Measurements from ENCODE around the gene SCG3. TPM values are rescaled to one million over a fixed set of nuclear protein-coding genes. Genes with fewer than 3 reads are reported as not detected.

The SCG3 gene
- total RNA-seq, 4 donors from 2014 or later = 0.23 to 1.2 (median 0.43) TPM

DNA sequence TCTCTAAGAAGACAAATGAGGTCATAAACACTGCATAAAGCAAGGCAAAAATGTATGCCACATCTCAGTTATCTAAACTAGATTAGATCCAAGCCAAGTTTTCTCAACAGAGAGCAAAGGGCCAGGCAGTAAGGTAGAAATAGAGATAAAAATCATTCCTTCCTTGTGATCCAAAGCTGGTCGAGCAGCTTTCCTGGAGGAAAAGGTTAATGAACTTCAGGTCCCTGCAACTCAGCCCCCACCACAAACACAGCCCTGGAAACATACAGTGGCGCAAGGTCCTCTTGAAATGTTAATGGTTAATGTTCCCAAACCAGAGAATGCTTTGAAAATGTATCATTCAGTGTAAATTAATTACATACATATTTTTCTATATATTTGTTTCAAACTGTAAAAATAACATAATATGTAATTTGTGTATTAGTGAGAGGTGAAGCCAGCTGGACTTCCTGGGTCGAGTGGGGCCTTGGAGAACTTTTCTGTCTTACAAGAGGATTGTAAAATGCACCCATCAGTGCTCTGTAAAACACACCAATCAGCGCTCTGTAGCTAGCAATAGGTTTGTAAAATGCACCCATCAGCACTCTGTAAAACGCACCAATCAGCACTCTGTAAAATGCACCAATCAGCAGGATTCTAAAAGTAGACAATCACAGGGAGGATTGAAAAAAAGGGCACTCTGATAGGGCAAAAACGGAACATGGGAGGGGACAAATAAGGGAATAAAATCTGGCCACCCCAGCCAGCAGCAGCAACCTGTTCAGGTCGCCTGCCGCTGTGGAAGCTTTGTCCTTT, 39.1 kb downstream of the SCG3 start:
- WGBS = 90% methylated on average over 8 of the region's 8 CpGs
- H3K4me3 ChIP-seq = no peak overlapping the region
- H3K9me3 ChIP-seq = no peaks in the 10 kb centered on the region
- DNase-seq (ENCODE audit: extremely low spot score) = no peak
- H3K36me3 ChIP-seq = peaks cover 0 to 18% (median 3%) of the 10 kb centered on the region in 4 donors
- H3K27ac ChIP-seq (replicated peaks in 1 of 4) = no peak overlapping the region
- H3K4me1 ChIP-seq = peaks cover 9 to 18% (median 11%) of the 10 kb centered on the region in 4 donors
- H3K27me3 ChIP-seq = no peaks in the 10 kb centered on the region
- intact Hi-C loops (cut with DNase I) = loop anchor here (10.0 kb wide), 1 partner anchor 54 kb away; no protein-coding TSS in a partner anchor
- TF ChIP-seq CTCF (IDR thresholded peaks at IDR 0.05) (no peak), EP300 (IDR thresholded peaks at IDR 0.05) (no peak), POLR2AphosphoS5 (IDR thresholded peaks at IDR 0.05) (no peak), POLR2A (IDR thresholded peaks at IDR 0.05; ENCODE audit: low read depth) (no peak)

DNA sequence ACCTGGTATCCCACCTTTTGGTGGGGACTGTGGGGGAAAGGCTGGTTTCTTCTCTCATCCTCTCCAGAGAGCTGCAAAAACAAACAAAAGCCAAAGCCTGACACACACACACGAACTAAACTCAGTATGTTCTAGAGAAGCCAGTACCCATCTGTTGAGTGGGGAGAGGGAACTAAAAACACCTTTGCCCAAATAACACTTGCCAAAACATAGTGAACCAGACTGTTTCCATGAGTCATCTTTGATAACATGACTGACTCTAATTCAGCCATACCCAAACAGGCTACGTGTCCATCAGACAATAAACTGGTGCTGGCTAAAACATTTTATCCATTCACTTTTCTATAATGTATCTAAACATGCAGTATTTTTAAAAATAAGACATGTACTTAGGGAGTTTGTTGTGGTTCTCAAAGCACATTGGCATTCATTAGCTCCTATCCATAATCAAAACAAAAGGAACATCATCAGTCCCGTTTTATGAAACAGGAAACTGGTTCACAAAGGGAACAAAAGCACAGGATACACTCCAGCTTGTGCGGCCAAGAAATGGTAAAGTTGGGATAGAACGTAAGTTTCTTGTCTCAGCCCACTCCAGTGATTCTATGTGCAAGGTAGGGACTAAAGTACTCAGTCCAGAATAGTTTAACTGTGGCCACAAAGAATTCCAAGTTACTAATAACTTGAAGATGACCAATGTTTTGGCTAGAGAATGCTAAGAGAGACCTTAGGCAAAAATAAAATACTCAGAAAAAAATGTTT, 40.1 kb downstream of the SCG3 start:
- H3K27me3 ChIP-seq = no peaks in the 10 kb centered on the region
- TF ChIP-seq POLR2A (IDR thresholded peaks at IDR 0.05; ENCODE audit: low read depth) (no peak), EP300 (IDR thresholded peaks at IDR 0.05) (no peak), POLR2AphosphoS5 (IDR thresholded peaks at IDR 0.05) (no peak), CTCF (IDR thresholded peaks at IDR 0.05) (no peak)
- DNase-seq (ENCODE audit: extremely low spot score) = no peak
- H3K4me1 ChIP-seq = peaks cover 18 to 20% (median 19%) of the 10 kb centered on the region in 4 donors
- WGBS = 70% methylated on average over 5 of the region's 5 CpGs
- H3K27ac ChIP-seq (replicated peaks in 1 of 4) = no peak overlapping the region
- H3K4me3 ChIP-seq = no peak overlapping the region
- no peaks in the 10 kb centered on the region for H3K9me3 ChIP-seq
- peaks cover 0 to 18% (median 3%) of the 10 kb centered on the region in 4 donors for H3K36me3 ChIP-seq
- intact Hi-C loops (cut with DNase I) = loop anchor here (10.0 kb wide), 1 partner anchor 53 kb away; no protein-coding TSS in a partner anchor

GRCh38 chr15:51724199-51724598, 42.9 kb downstream of the SCG3 start:
- DNase-seq (ENCODE audit: extremely low spot score) = no peak
- Histone ChIP-seq H3K27me3 (no peaks in the 10 kb centered on the region), H3K9me3 (no peaks in the 10 kb centered on the region), H3K27ac (replicated peaks in 1 of 4) (no peak overlapping the region), H3K4me3 (no peak overlapping the region), H3K36me3 (peaks cover 0 to 18% (median 3%) of the 10 kb centered on the region in 4 donors), H3K4me1 (peaks cover 26 to 34% (median 31%) of the 10 kb centered on the region in 4 donors)
- 82% methylated on average over 2 of the region's 2 CpGs for WGBS
- intact Hi-C loops (cut with DNase I) = loop anchor here (10.0 kb wide), 1 partner anchor 51 kb away; no protein-coding TSS in a partner anchor
- no peak for TF ChIP-seq POLR2A (IDR thresholded peaks at IDR 0.05; ENCODE audit: low read depth)
- no peak for TF ChIP-seq POLR2AphosphoS5 (IDR thresholded peaks at IDR 0.05)
- no peak for TF ChIP-seq CTCF (IDR thresholded peaks at IDR 0.05)
- no peak for TF ChIP-seq EP300 (IDR thresholded peaks at IDR 0.05)

DNA sequence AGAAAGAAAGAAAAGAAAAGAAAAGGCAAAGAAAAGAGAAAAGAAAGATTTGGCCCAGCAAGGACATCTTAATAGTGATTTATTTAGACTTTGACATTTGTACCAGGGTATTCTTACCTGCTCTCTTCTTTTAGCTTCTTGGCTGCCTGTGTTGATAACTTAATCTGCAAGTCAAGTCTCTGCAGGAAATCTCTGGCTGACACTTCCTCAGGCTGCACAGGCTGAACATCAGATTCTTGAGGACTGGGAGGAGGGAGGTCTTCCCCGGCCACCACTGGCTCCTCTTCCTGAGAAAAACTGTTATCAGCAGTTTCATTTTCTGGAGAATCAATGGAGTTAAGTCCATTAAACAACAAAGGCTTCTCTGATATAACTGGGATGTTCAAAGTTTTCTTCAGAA, 43.4 kb downstream of the SCG3 start:
- WGBS = 53% methylated on average over 1 of the region's 1 CpG
- no peak for TF ChIP-seq POLR2A (IDR thresholded peaks at IDR 0.05; ENCODE audit: low read depth)
- no peak for TF ChIP-seq EP300 (IDR thresholded peaks at IDR 0.05)
- TF ChIP-seq CTCF (IDR thresholded peaks at IDR 0.05) = no peak
- no peak for TF ChIP-seq POLR2AphosphoS5 (IDR thresholded peaks at IDR 0.05)
- Histone ChIP-seq H3K27me3 (no peaks in the 10 kb centered on the region), H3K9me3 (no peaks in the 10 kb centered on the region), H3K4me1 (peaks cover 26 to 34% (median 31%) of the 10 kb centered on the region in 4 donors), H3K36me3 (peaks cover 0 to 18% (median 3%) of the 10 kb centered on the region in 4 donors), H3K27ac (replicated peaks in 1 of 4) (no peak overlapping the region), H3K4me3 (no peak overlapping the region)
- intact Hi-C loops (cut with DNase I) = loop anchor here (10.0 kb wide), 1 partner anchor 50 kb away; no protein-coding TSS in a partner anchor
- no peak for DNase-seq (ENCODE audit: extremely low spot score)
